PFSK-1 (cell line): ENCODE results near the gene ETS2.

ENCODE experiments used
- FOXP2 ChIP-seq: optimal IDR thresholded peaks from 2 replicates; pipeline ENCODE3; 2011; ENCODE audit warnings: borderline replicate concordance, control low read depth, inconsistent platforms; ENCODE audit not compliant: insufficient read depth; ENCODE audit errors: extremely low read length, extremely low read depth
- POLR2AphosphoS5 ChIP-seq: IDR thresholded peaks from 2 replicates; pipeline ENCODE4 v1.6.1; 2012; ENCODE audit warnings: low read depth, mild to moderate bottlenecking, control low read depth, low read length, moderate library complexity

- TF ChIP-seq FOXP2 (no peak), POLR2AphosphoS5 (no peak)
These were observed 40.7 kb upstream of the ETS2 start for GRCh38 chr21:38765056-38765455.
